Naive thymus-derived CD4-positive, alpha-beta T cell (primary cell): Measurements from ENCODE around the gene RBCK1. TPM values are rescaled to one million over a fixed set of nuclear protein-coding genes. Genes with fewer than 3 reads are reported as not detected.

Source experiments
- ATAC-seq: fragments of 150-1000 bp; cut with Tn5 transposase; 2 replicates; pipeline ENCODE4 v1.10.0; 2021; ENCODE audit warnings: mild to moderate bottlenecking, moderate library complexity
- CTCF ChIA-PET: fragments of 350-600 bp; sonication (Branson Sonifier 250); formaldehyde crosslinking; loops from one replicate; lab custom pipeline; 2021; ENCODE audit warnings: antibody characterized with exemption; lab: Charles Lee
- POLR2A ChIA-PET: fragments of 350-600 bp; sonication (Branson Sonifier 250); formaldehyde crosslinking; loops from one replicate; lab custom pipeline; 2021; ENCODE audit warnings: antibody characterized with exemption, inconsistent platforms; lab: Charles Lee
- DNase-seq, 9 donors: peaks; one replicate each; pipeline versions ENCODE4 v3.0.0 to v3.0.0-alpha.2; 2020 to 2022; ENCODE audit warnings: mixed read lengths in 1 of 9
- H3K27ac ChIP-seq: one replicate; pipeline ENCODE4 v1.7.0; 2013; ENCODE audit warnings: mild to moderate bottlenecking, low read depth, low read length, moderate library complexity
- H3K27me3 ChIP-seq, 2 donors: one replicate each; pipeline ENCODE4 v1.7.0; 2013; ENCODE audit warnings: low read length in 2 of 2, mild to moderate bottlenecking in 2 of 2, moderate library complexity in 2 of 2; ENCODE audit not compliant: control insufficient read depth in 2 of 2, insufficient read depth in 2 of 2
- H3K36me3 ChIP-seq, 3 experiments: 1 replicate in 2 of 3; 2 replicates in 1 of 3; pipeline ENCODE4 v1.7.0; 2013; ENCODE audit warnings: low read length in 3 of 3, mild to moderate bottlenecking in 3 of 3, moderate library complexity in 1 of 3; ENCODE audit not compliant: insufficient read depth in 3 of 3, control insufficient read depth in 2 of 3
- H3K4me1 ChIP-seq, 2 donors: one replicate each; pipeline ENCODE4 v1.7.0; 2013; ENCODE audit warnings: low read length in 2 of 2, mild to moderate bottlenecking in 2 of 2, moderate library complexity in 1 of 2; ENCODE audit not compliant: control insufficient read depth in 2 of 2, insufficient read depth in 2 of 2
- H3K4me3 ChIP-seq: 2 replicates; pipeline ENCODE4 v1.7.0; 2013; ENCODE audit warnings: mild to moderate bottlenecking, low read length
- H3K9me3 ChIP-seq, 3 experiments: 1 replicate in 2 of 3; 2 replicates in 1 of 3; pipeline ENCODE4 v1.7.0; 2013; ENCODE audit warnings: low read length in 3 of 3; ENCODE audit not compliant: control insufficient read depth in 2 of 3
- H3K27ac Mint-ChIP-seq, 9 donors: one replicate each; pipeline ENCODE4 v1.8.0; 2020 to 2022; ENCODE audit warnings: mixed read lengths in 9 of 9, mild to moderate bottlenecking in 8 of 9, moderate library complexity in 5 of 9, inconsistent platforms in 2 of 9
- H3K27me3 Mint-ChIP-seq, 5 donors: one replicate each; pipeline ENCODE4 v1.8.0; 2021 to 2022; ENCODE audit warnings: mixed read lengths in 5 of 5, mild to moderate bottlenecking in 1 of 5
- H3K36me3 Mint-ChIP-seq, 5 donors: one replicate each; pipeline ENCODE4 v1.8.0; 2020 to 2022; ENCODE audit warnings: mixed read lengths in 5 of 5, mild to moderate bottlenecking in 3 of 5, inconsistent platforms in 1 of 5
- H3K4me1 Mint-ChIP-seq, 7 donors: one replicate each; pipeline ENCODE4 v1.8.0; 2020 to 2022; ENCODE audit warnings: mixed read lengths in 7 of 7, mild to moderate bottlenecking in 3 of 7, inconsistent platforms in 1 of 7
- H3K4me3 Mint-ChIP-seq, 10 donors: one replicate each; pipeline ENCODE4 v1.8.0; 2020 to 2022; ENCODE audit warnings: mild to moderate bottlenecking in 10 of 10, mixed read lengths in 10 of 10, moderate library complexity in 6 of 10, inconsistent platforms in 2 of 10
- H3K9me3 Mint-ChIP-seq, 11 donors: one replicate each; pipeline ENCODE4 v1.8.0; 2020 to 2022; ENCODE audit warnings: mixed read lengths in 11 of 11, mild to moderate bottlenecking in 4 of 11, inconsistent platforms in 1 of 11, moderate library complexity in 1 of 11
- intact Hi-C, 2 donors: fragments of 100-400 bp; cut with micrococcal nuclease; formaldehyde crosslinking; loops; one replicate each; pipeline ENCODE4 v1.15.1; 2023
- polyA plus RNA-seq, 2 donors: library from polyadenylated mRNA; unstranded; fragments of 300-500 nt; fragmentation: Illumina TruSeq; gene quantifications; one replicate each; pipeline ENCODE4 v1.2.3, GENCODE V29; 2021
- total RNA-seq, 6 experiments: library from RNA in 5 of 6; stranded (reverse) in 5 of 6; gene quantifications; 1 replicate in 5 of 6; 2 replicates in 1 of 6; pipeline ENCODE4 v1.2.3 and lab custom pipeline; 2021 to 2026

The RBCK1 gene
- total and polyA plus RNA-seq, 7 experiments from 2014 or later, result 70.3 to 153 (median 96.9) TPM

DNA sequence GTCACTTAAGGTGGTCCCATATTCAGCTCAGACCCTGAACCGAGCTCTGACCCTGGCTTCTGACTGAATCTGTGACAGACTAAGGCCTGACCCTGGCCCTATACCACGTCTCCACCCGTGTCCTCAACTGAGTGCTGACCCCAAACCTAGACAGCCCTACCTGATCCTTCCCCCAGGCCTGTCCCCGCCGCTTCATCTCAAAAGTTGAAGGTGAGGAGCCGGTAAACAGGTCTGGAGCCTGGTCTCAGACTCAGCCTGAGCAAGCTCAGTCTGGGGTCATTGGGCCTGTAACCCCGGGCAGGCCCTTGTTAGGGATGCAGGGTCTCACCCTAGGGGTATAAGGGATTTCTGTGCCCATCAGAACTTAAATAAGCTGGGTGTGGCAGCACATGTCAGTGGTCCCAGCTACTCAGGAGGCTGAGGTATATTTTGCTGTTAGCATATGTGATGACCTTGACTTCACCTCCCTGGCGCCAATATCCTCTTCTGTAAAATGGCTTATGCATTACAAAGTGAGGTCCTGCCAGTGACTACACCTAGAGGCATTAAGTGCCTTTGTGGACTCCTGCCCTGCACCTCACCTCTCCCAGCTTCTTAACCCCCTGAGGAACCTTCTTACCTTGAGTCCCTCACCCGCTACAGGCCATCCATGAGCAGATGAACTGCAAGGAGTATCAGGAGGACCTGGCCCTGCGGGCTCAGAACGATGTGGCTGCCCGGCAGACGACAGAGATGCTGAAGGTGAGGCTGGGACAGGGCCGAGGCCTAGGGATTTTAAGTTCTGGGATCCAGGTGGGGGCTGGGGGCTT, 20.0 kb downstream of the RBCK1 start:
- Mint-ChIP-seq H3K4me3 (no peak overlapping the region), H3K9me3 (no peaks in the 10 kb centered on the region), H3K27ac (peak overlapping the region in 5 of 9 donors; percentile 12 to 69 (median 46)), H3K4me1 (peaks cover 2 to 46% (median 27%) of the 10 kb centered on the region in 7 donors), H3K36me3 (peaks cover 0 to 46% (median 11%) of the 10 kb centered on the region in 5 donors), H3K27me3 (no peaks in the 10 kb centered on the region)
- Histone ChIP-seq H3K9me3 (no peaks in the 10 kb centered on the region), H3K27ac (no peak overlapping the region), H3K4me1 (peaks cover under 1 to 2% of the 10 kb centered on the region in 2 donors), H3K36me3 (peaks cover 0 to 73% (median 0%) of the 10 kb centered on the region in 3 experiments), H3K4me3 (no peak overlapping the region), H3K27me3 (no peaks in the 10 kb centered on the region)
- ATAC-seq (no peak), DNase-seq (no peak)
- POLR2A ChIA-PET, result interaction anchor here (1.2 kb wide), 1 partner anchor 10 kb away, joined by 3 read pairs; no protein-coding TSS in a partner anchor
- intact Hi-C loops, result no loop called here
- CTCF ChIA-PET, result no interaction called here

DNA sequence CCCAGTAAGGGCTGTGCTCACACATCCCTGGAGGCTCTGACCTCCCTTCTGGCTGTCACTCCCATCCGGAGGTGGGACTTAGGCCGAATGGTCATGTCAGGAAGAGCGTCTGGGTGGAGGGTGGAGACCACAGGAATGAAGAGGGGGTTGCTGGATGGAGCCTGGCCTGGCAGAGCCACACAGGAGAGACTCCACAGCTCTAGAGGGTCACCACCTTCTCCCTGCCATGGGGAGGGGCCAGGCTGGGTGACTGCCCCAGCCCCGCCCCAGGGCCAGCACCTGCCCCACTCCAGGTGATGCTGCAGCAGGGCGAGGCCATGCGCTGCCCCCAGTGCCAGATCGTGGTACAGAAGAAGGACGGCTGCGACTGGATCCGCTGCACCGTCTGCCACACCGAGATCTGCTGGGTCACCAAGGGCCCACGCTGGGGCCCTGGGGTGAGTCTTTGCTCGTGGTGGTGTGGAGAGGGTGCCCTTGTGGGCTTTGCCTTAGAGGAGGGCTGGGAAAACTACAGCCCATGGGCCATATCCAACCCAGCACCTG, 20.6 kb downstream of the RBCK1 start:
- Histone ChIP-seq H3K4me3 (no peak overlapping the region), H3K4me1 (peaks cover 8% of the 10 kb centered on the region in 2 donors), H3K27ac (no peak overlapping the region), H3K9me3 (no peaks in the 10 kb centered on the region), H3K36me3 (peaks cover 0 to 66% (median 0%) of the 10 kb centered on the region in 3 experiments), H3K27me3 (no peaks in the 10 kb centered on the region)
- POLR2A ChIA-PET, result no interaction called here
- Mint-ChIP-seq H3K4me1 (peaks cover 8 to 50% (median 33%) of the 10 kb centered on the region in 7 donors), H3K9me3 (no peaks in the 10 kb centered on the region), H3K36me3 (peaks cover 0 to 47% (median 11%) of the 10 kb centered on the region in 5 donors), H3K27ac (peak overlapping the region in 3 of 9 donors; percentile 45 to 69 (median 46)), H3K27me3 (no peaks in the 10 kb centered on the region), H3K4me3 (no peak overlapping the region)
- intact Hi-C loops, result no loop called here
- DNase-seq (no peak), ATAC-seq (no peak)
- CTCF ChIA-PET, result no interaction called here

DNA sequence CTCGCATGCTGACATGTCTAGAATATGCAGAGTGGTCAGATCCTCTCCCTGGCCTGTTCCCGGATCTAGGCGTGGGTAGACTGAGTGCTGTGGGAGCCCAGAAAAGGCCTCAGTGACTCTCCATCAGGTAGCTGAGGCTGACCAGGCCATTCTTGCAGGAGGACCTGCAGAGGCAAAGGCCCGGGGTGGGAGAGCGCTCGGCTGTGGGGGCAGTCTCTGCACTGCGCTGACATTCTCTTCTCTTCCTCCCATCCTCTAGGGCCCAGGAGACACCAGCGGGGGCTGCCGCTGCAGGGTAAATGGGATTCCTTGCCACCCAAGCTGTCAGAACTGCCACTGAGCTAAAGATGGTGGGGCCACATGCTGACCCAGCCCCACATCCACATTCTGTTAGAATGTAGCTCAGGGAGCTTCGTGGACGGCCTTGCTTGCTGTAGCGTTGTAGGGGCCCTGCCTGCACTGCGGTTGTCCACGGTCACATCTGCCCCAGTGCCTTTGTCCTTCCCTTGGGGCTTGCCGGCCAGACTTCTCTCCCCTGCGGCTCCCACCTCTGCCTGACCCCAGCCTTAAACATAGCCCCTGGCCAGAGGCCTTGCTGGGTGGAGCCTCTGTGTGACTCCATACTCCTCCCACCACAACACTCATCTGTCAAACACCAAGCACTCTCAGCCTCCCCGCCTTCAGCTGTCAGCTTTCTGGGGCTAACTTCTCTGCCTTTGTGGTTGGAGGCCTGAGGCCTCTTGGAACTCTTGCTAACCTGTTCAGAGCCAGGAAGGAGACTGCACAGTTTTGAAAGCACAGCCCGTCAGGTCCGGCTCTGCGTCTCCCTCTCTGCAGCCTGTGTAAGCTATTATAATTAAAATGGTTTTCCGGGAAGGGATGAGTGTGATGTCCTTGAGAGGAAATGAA, 22.2 kb downstream of the RBCK1 start:
- H3K27ac Mint-ChIP-seq, result peak overlapping the region in 2 of 9 donors; percentile 29 to 47
- H3K36me3 Mint-ChIP-seq, result peaks cover 0 to 40% (median 13%) of the 10 kb centered on the region in 5 donors
- ATAC-seq (no peak), DNase-seq (no peak)
- CTCF ChIA-PET, result interaction anchor here (2.6 kb wide), 1 partner anchor 75 kb away, joined by 15 read pairs; no protein-coding TSS in a partner anchor
- H3K4me3 Mint-ChIP-seq, result no peak overlapping the region
- intact Hi-C loops, result no loop called here
- no peaks in the 10 kb centered on the region for H3K27me3 ChIP-seq
- peaks cover 21 to 51% (median 36%) of the 10 kb centered on the region in 7 donors for H3K4me1 Mint-ChIP-seq
- no peaks in the 10 kb centered on the region for H3K9me3 Mint-ChIP-seq
- peaks cover 0 to 68% (median 0%) of the 10 kb centered on the region in 3 experiments for H3K36me3 ChIP-seq
- no peaks in the 10 kb centered on the region for H3K27me3 Mint-ChIP-seq
- H3K9me3 ChIP-seq, result no peaks in the 10 kb centered on the region
- POLR2A ChIA-PET, result no interaction called here
- no peak overlapping the region for H3K27ac ChIP-seq
- no peak overlapping the region for H3K4me3 ChIP-seq
- peaks cover 17 to 21% of the 10 kb centered on the region in 2 donors for H3K4me1 ChIP-seq

DNA sequence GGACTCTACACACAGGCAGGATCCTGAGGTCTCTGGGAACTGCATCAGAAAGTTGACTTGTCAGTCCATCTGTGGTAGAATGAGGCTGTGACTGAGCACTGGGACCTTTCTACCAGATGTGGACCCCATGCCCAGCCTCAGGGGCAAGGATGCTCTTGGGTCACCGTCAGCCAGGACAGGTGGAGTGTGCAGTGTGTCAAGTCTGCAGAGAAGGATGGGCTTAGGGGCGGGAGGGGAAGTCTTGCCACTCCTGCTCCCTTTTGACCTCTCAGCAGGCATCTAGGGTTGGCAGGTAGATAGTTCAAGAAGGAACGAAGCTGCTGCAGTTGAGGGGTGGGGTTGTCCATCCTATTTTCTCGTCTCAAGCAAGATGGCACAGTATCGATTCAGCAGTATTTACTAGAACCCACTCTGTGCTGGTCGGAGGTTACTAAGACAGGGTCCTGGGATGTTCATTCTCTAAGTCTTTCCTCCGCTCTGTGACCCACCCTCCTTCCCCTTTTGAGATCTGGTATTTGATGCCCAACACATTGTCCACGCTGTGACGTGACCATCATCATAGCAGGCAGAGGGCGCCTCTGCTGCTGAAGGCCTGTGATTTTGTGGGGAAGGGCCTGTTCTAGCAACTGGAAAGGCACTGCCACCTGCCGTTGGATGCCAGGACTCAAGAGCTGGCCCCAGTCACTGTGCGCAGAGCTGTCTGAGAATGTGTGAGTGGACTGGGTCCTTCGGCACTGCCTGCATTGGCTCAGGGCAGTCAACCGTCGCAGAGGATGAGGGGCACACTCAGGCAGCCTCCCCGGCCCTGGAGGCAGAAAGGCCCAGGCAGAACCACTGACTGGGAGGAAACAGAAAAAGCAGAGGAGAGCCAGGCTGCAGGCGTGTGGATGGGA, 23.2 kb downstream of the RBCK1 start:
- ChIA-PET POLR2A (interaction anchor here (1.2 kb wide), 1 partner anchor 23 kb away, joined by 5 read pairs; no protein-coding TSS in a partner anchor), CTCF (interaction anchor here (0.5 to 2.6 kb wide), 3 partner anchors 20 to 106 kb away, joined by 3 to 15 read pairs (median 5); no protein-coding TSS in a partner anchor)
- H3K4me1 Mint-ChIP-seq, result peaks cover 27 to 57% (median 45%) of the 10 kb centered on the region in 7 donors
- H3K9me3 ChIP-seq, result no peaks in the 10 kb centered on the region
- no peaks in the 10 kb centered on the region for H3K27me3 Mint-ChIP-seq
- peaks cover 17 to 21% of the 10 kb centered on the region in 2 donors for H3K4me1 ChIP-seq
- ATAC-seq (peak; percentile 65), DNase-seq (peak in 7 of 9 donors; percentile 25 to 47 (median 29))
- intact Hi-C loops, result loop anchor here (1.0 kb wide), 2 partner anchors 48 to 77 kb away; no protein-coding TSS in a partner anchor
- peak overlapping the region in 7 of 9 donors; percentile 17 to 88 (median 72) for H3K27ac Mint-ChIP-seq
- H3K36me3 ChIP-seq, result peaks cover 0 to 73% (median 3%) of the 10 kb centered on the region in 3 experiments
- H3K4me3 Mint-ChIP-seq, result no peak overlapping the region
- no peak overlapping the region for H3K27ac ChIP-seq
- H3K27me3 ChIP-seq, result no peaks in the 10 kb centered on the region
- peaks cover 0 to 46% (median 18%) of the 10 kb centered on the region in 5 donors for H3K36me3 Mint-ChIP-seq
- no peak overlapping the region for H3K4me3 ChIP-seq
- H3K9me3 Mint-ChIP-seq, result no peaks in the 10 kb centered on the region

DNA sequence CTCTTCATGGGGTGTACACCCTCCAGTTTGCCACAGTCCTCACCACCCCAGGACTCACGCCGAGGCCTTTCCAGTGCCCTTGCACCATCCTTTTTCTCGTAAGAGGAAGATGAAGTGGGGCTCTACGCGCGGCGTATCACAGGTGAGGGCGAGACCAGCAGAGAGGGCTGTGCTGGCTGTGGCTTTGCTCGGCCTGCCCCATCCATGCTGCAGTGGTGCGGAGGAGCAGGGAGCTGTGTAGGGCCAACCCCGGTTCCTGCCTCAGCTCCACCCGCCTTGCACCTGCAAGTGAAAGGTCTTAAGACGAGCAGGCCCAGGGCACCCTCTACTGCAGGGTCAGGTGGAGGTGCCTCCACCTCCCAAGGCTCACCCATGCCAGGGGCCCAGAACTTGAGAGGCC, 24.1 kb downstream of the RBCK1 start:
- Histone ChIP-seq H3K27ac (no peak overlapping the region), H3K27me3 (no peaks in the 10 kb centered on the region), H3K4me3 (no peak overlapping the region), H3K4me1 (peaks cover 18 to 23% of the 10 kb centered on the region in 2 donors), H3K9me3 (no peaks in the 10 kb centered on the region), H3K36me3 (peaks cover 0 to 75% (median 3%) of the 10 kb centered on the region in 3 experiments)
- ATAC-seq (no peak), DNase-seq (no peak)
- H3K27me3 Mint-ChIP-seq, result no peaks in the 10 kb centered on the region
- ChIA-PET CTCF (interaction anchor here (2.6 kb wide), 1 partner anchor 77 kb away, joined by 15 read pairs; no protein-coding TSS in a partner anchor), POLR2A (interaction anchor here (1.2 kb wide), 1 partner anchor 22 kb away, joined by 5 read pairs; no protein-coding TSS in a partner anchor)
- H3K4me3 Mint-ChIP-seq, result no peak overlapping the region
- peaks cover 30 to 53% (median 50%) of the 10 kb centered on the region in 7 donors for H3K4me1 Mint-ChIP-seq
- intact Hi-C loops, result loop anchor here in 1 of 2 donors (2.0 kb wide), 1 partner anchor 23 kb away; the partner anchor contains the start of gene RBCK1
- peak overlapping the region in 4 of 9 donors; percentile 9 to 88 (median 38) for H3K27ac Mint-ChIP-seq
- H3K36me3 Mint-ChIP-seq, result peaks cover 0 to 49% (median 18%) of the 10 kb centered on the region in 5 donors
- H3K9me3 Mint-ChIP-seq, result no peaks in the 10 kb centered on the region
